GM19035 (cell line): Measurements from ENCODE around the gene MMGT1.
"Not testable (repeated sequence)": the region's sequence is repeated elsewhere in the genome, so short reads cannot be mapped to it uniquely, and the experiment has no call there.

Experiments
- ATAC-seq: cut with Tn5 transposase; IDR thresholded peaks from one replicate; pipeline ENCODE4 v1.9.1; 2021; ENCODE audit not compliant: unreplicated experiment

The MMGT1 gene

DNA sequence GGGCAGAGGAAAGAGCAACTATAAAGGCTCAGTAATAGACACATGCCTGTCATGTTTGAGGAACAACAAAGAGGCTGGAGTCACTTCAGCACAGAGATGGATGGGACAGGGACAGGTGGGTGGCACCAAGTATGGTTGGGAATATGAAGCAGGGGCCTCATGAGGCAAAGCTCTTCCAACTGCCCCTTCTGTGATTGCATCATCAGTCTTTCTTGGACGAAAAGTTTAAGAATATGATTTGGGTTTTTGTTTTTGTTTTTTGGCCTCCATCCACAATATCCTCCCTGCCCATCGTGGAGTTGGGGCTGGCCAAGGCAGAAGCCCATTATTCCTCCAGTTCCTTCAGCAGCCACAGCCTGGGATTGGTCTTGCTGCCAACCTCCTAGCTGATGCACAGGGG, 45.9 kb downstream of the MMGT1 start:
- no peak for ATAC-seq

- ATAC-seq: no peak
Observed at GRCh38 chrX:135923353-135923752, 50.4 kb downstream of the MMGT1 start.

DNA sequence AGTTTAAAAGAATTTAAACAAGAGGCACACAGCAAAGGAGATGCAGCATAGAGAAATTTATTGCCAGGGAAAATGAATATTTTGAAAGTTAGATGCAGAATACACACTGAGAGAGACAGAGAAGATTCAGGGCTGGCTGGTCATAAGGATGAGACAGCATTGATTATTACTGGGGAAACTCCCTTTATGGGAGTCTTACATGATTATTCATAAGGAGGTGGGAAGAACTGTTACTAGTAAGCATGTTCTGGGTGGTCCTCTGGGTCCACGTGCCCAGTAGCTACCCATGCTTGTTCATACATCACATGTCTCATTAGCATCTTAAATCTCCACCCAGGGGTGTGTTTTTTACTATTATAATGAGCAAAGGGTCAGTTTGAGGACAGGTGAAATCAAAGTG, 53.3 kb downstream of the MMGT1 start:
- not testable (repeated sequence) for ATAC-seq

DNA sequence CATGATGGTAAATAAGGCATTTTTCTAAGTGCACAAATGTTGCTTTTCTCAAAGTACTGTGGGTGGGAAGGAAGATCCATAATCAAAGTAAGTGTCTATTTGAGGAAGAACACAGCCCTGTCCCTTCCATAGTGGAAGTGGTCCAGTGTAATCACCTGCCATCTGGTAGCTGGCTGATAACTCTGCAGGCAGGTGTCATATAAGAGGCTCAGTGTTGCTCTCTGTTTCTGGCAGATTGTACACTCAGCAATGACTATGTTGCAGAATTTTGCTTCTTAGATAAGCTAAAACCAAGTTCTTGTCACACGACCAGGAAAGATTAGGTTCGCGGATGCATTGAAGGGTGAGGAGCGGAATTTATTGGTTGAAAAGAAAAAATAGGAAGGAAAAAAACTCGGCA, 59.4 kb downstream of the MMGT1 start:
- no peak for ATAC-seq
